A549 (cell line): ENCODE data around the gene RAPGEF6.

Experiments used
- CEBPB ChIP-seq, 2 experiments: fragments of >200 bp in 1 of 2; sonication (Bioruptor Twin) in 1 of 2; formaldehyde crosslinking in 1 of 2; IDR thresholded peaks; 2 replicates each; pipeline ENCODE4 v1.6.1; 2012 to 2016
- CHD2 ChIP-seq: fragments of 150-350 bp; IDR thresholded peaks from 2 replicates; pipeline ENCODE4 v1.6.1; 2014; ENCODE audit warnings: low read length; ENCODE audit not compliant: partially characterized antibody
- CTCF ChIP-seq: fragments of >200 bp; sonication (Bioruptor Twin); formaldehyde crosslinking; IDR thresholded peaks from 3 replicates; pipeline ENCODE4 v1.5.1; 2016
- HDAC2 ChIP-seq: fragments of 200-600 bp; sonication (generic); IDR thresholded peaks from 2 replicates; pipeline ENCODE4 v1.6.1; 2016
- MAX ChIP-seq: IDR thresholded peaks from 2 replicates; pipeline ENCODE4 v1.6.1; 2012
- POLR2A ChIP-seq: IDR thresholded peaks from 2 replicates; pipeline ENCODE4 v1.6.1; 2012; ENCODE audit warnings: mild to moderate bottlenecking, low read length
- RNF2 ChIP-seq: fragments of 200-600 bp; sonication (generic); IDR thresholded peaks from 2 replicates; pipeline ENCODE4 v1.6.1; 2016; ENCODE audit warnings: low read depth, mild to moderate bottlenecking, antibody characterized with exemption, moderate library complexity, borderline replicate concordance
- SMC3 ChIP-seq: fragments of >200 bp; sonication (Bioruptor Twin); formaldehyde crosslinking; IDR thresholded peaks from 3 replicates; pipeline ENCODE4 v1.6.1; 2018; ENCODE audit warnings: inconsistent platforms
- TF ChIP-seq, protein P1 (sequence below): fragments of 450-650 bp; IDR thresholded peaks from 2 replicates; pipeline ENCODE4 v1.6.1; 2014; ENCODE audit warnings: antibody characterized with exemption

DNA sequence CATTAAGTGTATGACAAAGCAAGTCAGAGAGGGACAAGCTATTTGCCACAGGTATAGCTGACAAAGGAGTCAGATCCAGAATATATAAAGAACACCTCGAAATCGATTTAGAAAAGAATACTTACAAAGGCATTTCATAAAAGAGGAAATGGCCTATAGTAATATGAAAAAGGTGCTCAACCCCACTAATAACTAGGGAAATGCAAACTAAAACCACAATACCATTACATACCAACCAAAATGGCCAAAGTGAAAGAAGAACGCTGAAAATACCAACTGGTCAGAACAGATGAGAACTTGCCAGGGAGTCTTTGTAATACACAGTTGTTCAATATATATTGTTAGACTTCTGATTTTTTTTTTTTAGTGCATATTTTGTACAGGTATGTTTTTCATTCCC lies 218.3 kb downstream of the RAPGEF6 start:
- no peak for TF ChIP-seq HDAC2
- TF ChIP-seq CTCF: no peak
- no peak for TF ChIP-seq SMC3
- no peak for TF ChIP-seq CEBPB (IDR thresholded peaks at IDR 0.05)
- no peak for TF ChIP-seq CHD2
- no peak for TF ChIP-seq RNF2
- TF ChIP-seq MAX: no peak
- TF ChIP-seq, protein P1, sequence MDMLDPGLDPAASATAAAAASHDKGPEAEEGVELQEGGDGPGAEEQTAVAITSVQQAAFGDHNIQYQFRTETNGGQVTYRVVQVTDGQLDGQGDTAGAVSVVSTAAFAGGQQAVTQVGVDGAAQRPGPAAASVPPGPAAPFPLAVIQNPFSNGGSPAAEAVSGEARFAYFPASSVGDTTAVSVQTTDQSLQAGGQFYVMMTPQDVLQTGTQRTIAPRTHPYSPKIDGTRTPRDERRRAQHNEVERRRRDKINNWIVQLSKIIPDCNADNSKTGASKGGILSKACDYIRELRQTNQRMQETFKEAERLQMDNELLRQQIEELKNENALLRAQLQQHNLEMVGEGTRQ: no peak
- no peak for TF ChIP-seq POLR2A
